ENCODE measurements around the gene GJA5. TPM values are rescaled to one million over a fixed set of nuclear protein-coding genes. Genes with fewer than 3 reads are reported as not detected.

Gene GJA5
- total RNA-seq, 6 experiments from 2014 or later = 0.12 to 1.2 (median 0.56) TPM

DNA sequence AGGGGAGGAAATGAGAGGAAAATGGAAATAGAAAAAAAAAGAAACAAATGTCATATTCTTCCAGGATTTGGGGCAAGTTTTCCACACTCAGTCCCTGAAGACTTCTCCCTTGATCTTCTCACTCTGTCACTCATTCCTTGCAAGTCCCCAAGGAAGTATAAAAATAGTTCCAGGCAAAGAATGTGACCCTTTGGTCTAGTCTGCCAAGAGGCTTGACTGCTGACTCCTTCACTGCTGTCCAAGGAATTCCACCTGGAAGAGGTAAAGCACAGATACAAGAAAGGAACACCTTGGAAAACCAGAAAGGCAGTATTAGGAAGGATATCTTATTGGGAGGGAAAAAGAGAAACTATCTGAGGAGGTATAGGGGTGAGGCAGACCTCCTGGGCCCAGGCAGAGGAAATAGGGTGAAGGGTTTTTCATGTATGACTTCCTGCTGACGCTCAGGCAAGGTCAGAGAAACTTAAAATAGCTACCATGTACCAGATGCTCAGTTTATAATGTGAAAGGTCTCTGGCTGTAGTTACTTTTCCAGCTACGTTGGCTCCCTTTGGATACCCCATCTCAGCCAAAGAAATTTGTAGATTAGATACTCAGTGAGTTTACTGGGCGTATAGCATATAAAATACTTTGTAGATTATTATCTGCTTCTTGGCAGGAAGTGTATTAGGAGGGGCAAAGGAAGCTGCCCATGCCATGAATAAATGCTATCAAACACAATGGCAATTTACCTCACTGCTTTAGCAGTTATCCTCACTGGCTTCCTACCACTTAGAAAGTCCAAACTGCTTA lies 2.0 kb upstream of the GJA5 start:
- intact Hi-C loops (cut with DNase I) = no loop called here
- WGBS (ENCODE audit: insufficient coverage, low coverage, low lambda C conversion rate, missing lambda C conversion rate) = 11% methylated on average over 2 of the region's 3 CpGs
- H3K9me3 ChIP-seq = no peaks in the 10 kb centered on the region
- H3K4me1 ChIP-seq = no peaks in the 10 kb centered on the region
- H3K36me3 ChIP-seq = no peaks in the 10 kb centered on the region
- H3K27me3 ChIP-seq = no peaks in the 10 kb centered on the region
- ATAC-seq (no peak), DNase-seq (no peak)
- H3K27ac ChIP-seq = no peak overlapping the region
- no peak overlapping the region for H3K4me3 ChIP-seq
- TF ChIP-seq POLR2A (IDR thresholded peaks at IDR 0.05) = no peak
- TF ChIP-seq, protein P1, sequence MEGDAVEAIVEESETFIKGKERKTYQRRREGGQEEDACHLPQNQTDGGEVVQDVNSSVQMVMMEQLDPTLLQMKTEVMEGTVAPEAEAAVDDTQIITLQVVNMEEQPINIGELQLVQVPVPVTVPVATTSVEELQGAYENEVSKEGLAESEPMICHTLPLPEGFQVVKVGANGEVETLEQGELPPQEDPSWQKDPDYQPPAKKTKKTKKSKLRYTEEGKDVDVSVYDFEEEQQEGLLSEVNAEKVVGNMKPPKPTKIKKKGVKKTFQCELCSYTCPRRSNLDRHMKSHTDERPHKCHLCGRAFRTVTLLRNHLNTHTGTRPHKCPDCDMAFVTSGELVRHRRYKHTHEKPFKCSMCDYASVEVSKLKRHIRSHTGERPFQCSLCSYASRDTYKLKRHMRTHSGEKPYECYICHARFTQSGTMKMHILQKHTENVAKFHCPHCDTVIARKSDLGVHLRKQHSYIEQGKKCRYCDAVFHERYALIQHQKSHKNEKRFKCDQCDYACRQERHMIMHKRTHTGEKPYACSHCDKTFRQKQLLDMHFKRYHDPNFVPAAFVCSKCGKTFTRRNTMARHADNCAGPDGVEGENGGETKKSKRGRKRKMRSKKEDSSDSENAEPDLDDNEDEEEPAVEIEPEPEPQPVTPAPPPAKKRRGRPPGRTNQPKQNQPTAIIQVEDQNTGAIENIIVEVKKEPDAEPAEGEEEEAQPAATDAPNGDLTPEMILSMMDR (IDR thresholded peaks at IDR 0.05) = no peak

DNA sequence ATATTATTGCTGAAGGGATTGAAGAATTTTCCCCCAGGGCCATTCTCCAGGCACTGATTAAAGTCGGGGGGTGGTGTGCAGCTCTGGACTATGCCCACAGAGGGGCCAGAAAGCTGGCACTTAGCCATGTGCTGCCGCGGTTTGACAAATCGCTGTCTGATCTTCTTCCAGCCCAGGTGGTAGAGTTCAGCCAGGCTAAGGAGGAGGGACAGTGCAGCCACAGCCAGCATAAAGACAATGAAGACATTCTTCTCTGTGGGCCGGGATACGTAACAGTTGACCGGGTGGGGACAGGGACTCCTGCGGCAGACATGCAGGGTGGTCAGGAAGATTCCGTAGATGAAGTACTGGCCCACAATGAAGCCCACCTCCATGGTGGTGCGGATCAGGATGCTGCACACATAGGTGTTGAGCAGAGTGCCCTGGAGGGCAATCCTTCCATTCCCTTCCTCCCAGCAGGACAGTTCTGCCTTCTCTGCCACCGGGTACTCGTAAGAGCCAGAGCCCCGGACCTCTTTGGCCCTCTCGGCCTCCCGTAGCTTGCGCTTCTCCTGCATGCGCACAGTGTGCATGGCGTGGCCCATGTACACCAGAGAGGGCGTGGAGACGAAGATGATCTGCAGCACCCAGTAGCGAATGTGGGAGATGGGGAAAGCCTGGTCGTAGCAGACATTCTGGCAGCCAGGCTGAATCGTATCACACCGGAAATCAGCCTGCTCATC lies 1.9 kb downstream of the GJA5 start:
- ATAC-seq (no peak), DNase-seq (no peak)
- no peaks in the 10 kb centered on the region for H3K36me3 ChIP-seq
- TF ChIP-seq POLR2A (IDR thresholded peaks at IDR 0.05) = no peak
- TF ChIP-seq, protein P1 (IDR thresholded peaks at IDR 0.05) = no peak
- intact Hi-C loops (cut with DNase I) = no loop called here
- no peak overlapping the region for H3K27ac ChIP-seq
- no peaks in the 10 kb centered on the region for H3K9me3 ChIP-seq
- H3K4me1 ChIP-seq = no peaks in the 10 kb centered on the region
- no peak overlapping the region for H3K4me3 ChIP-seq
- 86% methylated on average over 10 of the region's 24 CpGs for WGBS (ENCODE audit: insufficient coverage, low coverage, low lambda C conversion rate, missing lambda C conversion rate)
- H3K27me3 ChIP-seq = no peaks in the 10 kb centered on the region

DNA sequence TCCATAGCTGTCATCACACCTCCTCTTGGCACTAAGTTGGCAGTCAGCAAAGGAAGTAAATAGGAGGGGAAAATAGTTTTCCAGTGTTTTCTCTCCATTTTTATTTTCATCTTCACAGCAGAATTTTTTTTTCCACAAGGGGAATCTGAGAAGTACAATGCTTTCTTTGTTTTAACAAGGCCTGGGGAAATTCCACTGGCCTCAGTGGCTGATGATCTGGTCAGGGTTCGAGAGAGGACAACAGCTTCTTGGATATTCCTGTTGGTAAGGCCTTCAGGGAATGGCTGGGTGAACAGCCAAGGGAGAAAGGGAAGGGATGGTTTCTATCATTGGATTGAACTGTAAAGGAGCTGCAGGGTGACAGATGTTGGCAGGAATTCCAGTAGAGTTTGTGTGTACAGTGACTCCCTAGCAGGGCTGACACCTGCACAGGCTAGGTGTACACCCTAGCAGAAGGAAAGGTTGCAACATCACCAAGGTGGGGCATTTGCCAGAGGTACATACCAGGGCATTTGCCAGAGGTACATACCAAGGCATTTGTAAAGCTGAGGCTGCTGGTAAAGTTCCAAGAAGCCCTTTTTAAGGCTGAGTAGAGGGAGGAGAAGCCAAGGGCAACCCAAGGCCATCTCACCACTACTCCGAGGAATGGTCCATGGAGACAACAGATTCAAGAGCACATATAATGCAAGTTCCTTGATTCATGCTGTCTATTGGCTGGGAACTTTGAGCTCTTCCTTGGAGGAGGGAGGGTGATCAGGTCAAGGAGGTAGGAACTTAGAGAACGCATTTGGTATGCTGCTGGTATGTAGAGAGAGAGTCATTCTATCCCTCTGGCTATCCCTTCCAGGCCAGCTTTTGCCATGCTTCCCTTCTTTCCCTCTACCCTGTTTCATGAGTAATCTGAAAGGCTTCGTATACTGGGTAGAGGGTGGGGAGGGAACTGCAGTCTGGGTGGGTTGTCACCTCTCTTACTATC lies 3.1 kb downstream of the GJA5 start:
- intact Hi-C loops (cut with DNase I) = no loop called here
- 70% methylated on average over 3 of the region's 4 CpGs for WGBS (ENCODE audit: insufficient coverage, low coverage, low lambda C conversion rate, missing lambda C conversion rate)
- H3K4me3 ChIP-seq = no peak overlapping the region
- H3K4me1 ChIP-seq = no peaks in the 10 kb centered on the region
- TF ChIP-seq POLR2A (IDR thresholded peaks at IDR 0.05) = no peak
- TF ChIP-seq, protein P1 (IDR thresholded peaks at IDR 0.05) = no peak
- H3K27me3 ChIP-seq = no peaks in the 10 kb centered on the region
- no peak for DNase-seq
- no peak for ATAC-seq
- no peak overlapping the region for H3K27ac ChIP-seq
- no peaks in the 10 kb centered on the region for H3K36me3 ChIP-seq
- H3K9me3 ChIP-seq = no peaks in the 10 kb centered on the region

DNA sequence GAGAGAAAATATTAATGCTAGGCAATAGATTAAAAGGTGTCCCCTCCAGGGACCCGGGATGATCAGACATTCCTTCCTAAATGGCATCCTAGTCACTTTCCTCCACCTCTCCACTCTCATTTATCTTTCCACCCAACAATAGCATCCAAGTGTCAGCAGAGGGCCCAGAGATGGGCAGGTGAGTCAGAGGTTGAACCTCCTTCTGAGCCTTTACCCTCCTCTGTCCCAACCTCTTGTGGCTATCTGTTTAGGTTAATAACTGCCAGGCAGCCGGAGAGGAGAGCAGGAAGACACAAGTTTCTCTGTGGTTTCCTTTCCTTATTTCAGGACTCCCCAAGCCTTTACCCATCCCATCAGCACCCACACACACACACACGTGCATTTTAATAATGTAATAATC lies 4.1 kb downstream of the GJA5 start:
- intact Hi-C loops (cut with DNase I) = no loop called here
- Histone ChIP-seq H3K36me3 (no peaks in the 10 kb centered on the region), H3K27me3 (no peaks in the 10 kb centered on the region), H3K9me3 (no peaks in the 10 kb centered on the region), H3K27ac (no peak overlapping the region), H3K4me1 (no peaks in the 10 kb centered on the region), H3K4me3 (no peak overlapping the region)
- TF ChIP-seq POLR2A (IDR thresholded peaks at IDR 0.05) = no peak
- TF ChIP-seq, protein P1 (IDR thresholded peaks at IDR 0.05) = no peak
- WGBS (ENCODE audit: insufficient coverage, low coverage, low lambda C conversion rate, missing lambda C conversion rate) = 46% methylated on average over 3 of the region's 3 CpGs
- ATAC-seq = no peak
- DNase-seq = no peak

All from right lobe of liver (tissue), 6 donors.